Immature natural killer cell (primary cell): ENCODE data around the gene REEP3. TPM values are rescaled to one million over a fixed set of nuclear protein-coding genes. Genes with fewer than 3 reads are reported as not detected.

Experiments
- DNase-seq, 3 donors: peaks; one replicate each; pipeline ENCODE4 v3.0.0; 2022; ENCODE audit warnings: mixed read lengths in 1 of 3
- H3K27ac Mint-ChIP-seq, 6 donors: one replicate each; pipeline ENCODE4 v1.8.0; 2020; ENCODE audit warnings: mixed read lengths in 6 of 6, mild to moderate bottlenecking in 5 of 6, inconsistent platforms in 4 of 6, moderate library complexity in 3 of 6
- H3K27me3 Mint-ChIP-seq, 3 donors: one replicate each; pipeline ENCODE4 v1.8.0; 2020 to 2021; ENCODE audit warnings: low read depth in 3 of 3, mild to moderate bottlenecking in 3 of 3, mixed read lengths in 3 of 3, moderate library complexity in 3 of 3, inconsistent platforms in 1 of 3
- H3K36me3 Mint-ChIP-seq, 3 donors: one replicate each; pipeline ENCODE4 v1.8.0; 2020; ENCODE audit warnings: mixed read lengths in 3 of 3, inconsistent platforms in 2 of 3, mild to moderate bottlenecking in 2 of 3
- H3K4me1 Mint-ChIP-seq, 2 donors: one replicate each; pipeline ENCODE4 v1.8.0; 2020; ENCODE audit warnings: inconsistent platforms in 2 of 2, mild to moderate bottlenecking in 2 of 2, mixed read lengths in 2 of 2, moderate library complexity in 1 of 2
- H3K4me3 Mint-ChIP-seq, 5 donors: one replicate each; pipeline ENCODE4 v1.8.0; 2020; ENCODE audit warnings: mild to moderate bottlenecking in 5 of 5, mixed read lengths in 5 of 5, inconsistent platforms in 3 of 5, moderate library complexity in 3 of 5
- H3K9me3 Mint-ChIP-seq, 6 donors: one replicate each; pipeline ENCODE4 v1.8.0; 2020; ENCODE audit warnings: mild to moderate bottlenecking in 6 of 6, mixed read lengths in 6 of 6, inconsistent platforms in 4 of 6, moderate library complexity in 3 of 6
- polyA plus RNA-seq, 3 donors: library from polyadenylated mRNA; unstranded; fragments of 300-500 nt; fragmentation: Illumina TruSeq; gene quantifications; one replicate each; pipeline ENCODE4 v1.2.3, GENCODE V29; 2021

Gene REEP3
- polyA plus RNA-seq, 3 donors from 2014 or later = 4.1 to 8.2 (median 5.2) TPM

DNA sequence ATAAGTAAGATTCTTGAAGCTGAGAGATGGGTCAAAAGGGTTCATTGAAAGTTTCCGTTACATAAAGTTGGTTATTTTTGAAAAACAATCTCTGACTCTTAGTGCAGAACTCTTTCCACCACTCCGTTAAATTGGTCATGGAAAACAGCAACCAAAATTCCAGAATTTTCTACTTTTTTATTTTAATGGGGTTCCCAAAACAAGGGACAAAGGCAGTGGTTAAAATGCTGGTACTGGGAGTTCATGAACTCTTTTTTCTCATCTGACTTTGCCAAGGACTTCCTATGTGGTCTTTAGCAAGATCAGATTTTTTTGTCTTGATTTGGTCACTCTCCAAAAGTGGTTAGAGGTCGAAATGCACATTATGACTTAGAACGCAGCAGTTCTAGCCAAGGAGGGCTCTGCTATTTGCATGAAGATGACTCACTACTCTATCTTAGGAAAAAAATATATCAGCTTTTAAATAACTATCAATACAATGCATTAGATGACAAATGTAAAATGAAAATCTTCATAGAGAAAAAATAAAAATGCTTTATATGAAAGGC, 145.7 kb downstream of the REEP3 start:
- peaks cover 0 to 8% (median 0%) of the 10 kb centered on the region in 3 donors for H3K27me3 Mint-ChIP-seq
- DNase-seq = no peak
- H3K36me3 Mint-ChIP-seq = no peaks in the 10 kb centered on the region
- no peaks in the 10 kb centered on the region for H3K4me1 Mint-ChIP-seq
- H3K4me3 Mint-ChIP-seq = no peak overlapping the region
- H3K27ac Mint-ChIP-seq = no peak overlapping the region
- peaks cover 0 to under 1% (median 0%) of the 10 kb centered on the region in 6 donors for H3K9me3 Mint-ChIP-seq

DNA sequence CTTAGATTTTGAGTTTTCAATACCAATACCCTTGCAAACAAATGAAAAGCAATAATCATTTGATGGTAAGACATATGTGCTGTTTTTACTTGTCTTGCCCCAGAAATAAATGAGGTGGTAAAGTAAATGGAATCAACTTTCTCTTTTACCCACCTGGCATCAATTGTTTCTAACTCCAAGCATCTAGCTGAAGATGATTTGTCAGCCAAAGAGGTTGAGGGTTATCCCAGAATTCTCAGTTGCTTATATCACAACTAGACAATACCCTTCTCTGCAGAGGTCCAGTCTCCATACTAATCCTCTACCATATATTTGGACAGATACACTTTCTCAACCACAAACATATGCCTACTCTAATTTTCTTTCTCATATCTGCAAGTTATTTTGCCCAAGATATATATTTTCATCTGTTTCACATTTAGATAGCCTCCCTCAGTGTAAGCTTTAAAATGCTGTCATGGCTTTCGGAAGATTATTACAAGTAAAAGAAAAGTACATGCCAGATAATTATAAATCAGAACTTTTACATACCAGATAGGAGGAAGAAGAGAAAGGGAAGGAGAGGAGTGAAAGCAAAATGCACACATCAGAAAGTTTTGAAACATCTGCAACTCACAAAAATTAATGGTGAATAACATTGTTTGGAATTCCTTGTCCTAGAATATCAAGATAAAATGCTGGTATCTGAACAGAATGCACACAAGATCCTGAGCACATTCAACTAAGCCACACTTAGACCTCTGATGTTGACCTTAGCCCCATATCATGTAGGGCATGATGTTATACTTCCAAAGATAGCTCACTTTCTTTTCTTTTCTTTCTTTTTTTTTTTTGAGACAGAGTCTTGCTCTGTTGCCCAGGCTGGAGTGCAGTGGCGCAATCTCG, 146.6 kb downstream of the REEP3 start:
- peaks cover 0 to 10% (median 0%) of the 10 kb centered on the region in 3 donors for H3K27me3 Mint-ChIP-seq
- H3K4me1 Mint-ChIP-seq = no peaks in the 10 kb centered on the region
- H3K27ac Mint-ChIP-seq = no peak overlapping the region
- no peak for DNase-seq
- no peak overlapping the region for H3K4me3 Mint-ChIP-seq
- no peaks in the 10 kb centered on the region for H3K36me3 Mint-ChIP-seq
- no peaks in the 10 kb centered on the region for H3K9me3 Mint-ChIP-seq

GRCh38 chr10:63670291-63670898, 149.2 kb downstream of the REEP3 start:
- no peak overlapping the region for H3K4me3 Mint-ChIP-seq

GRCh38 chr10:63671317-63671937, 150.2 kb downstream of the REEP3 start:
- no peak for DNase-seq
- Mint-ChIP-seq H3K36me3 (no peaks in the 10 kb centered on the region), H3K9me3 (no peaks in the 10 kb centered on the region), H3K27ac (no peak overlapping the region), H3K4me3 (no peak overlapping the region), H3K27me3 (peaks cover 0 to 13% (median 0%) of the 10 kb centered on the region in 3 donors), H3K4me1 (no peaks in the 10 kb centered on the region)

More at GRCh38 chr10:63670291-63670898, 149.2 kb downstream of the REEP3 start:
- no peak overlapping the region for H3K27ac Mint-ChIP-seq
- H3K4me1 Mint-ChIP-seq = no peaks in the 10 kb centered on the region
- no peaks in the 10 kb centered on the region for H3K36me3 Mint-ChIP-seq
- no peaks in the 10 kb centered on the region for H3K9me3 Mint-ChIP-seq
- no peak for DNase-seq
- peaks cover 0 to 13% (median 0%) of the 10 kb centered on the region in 3 donors for H3K27me3 Mint-ChIP-seq

GRCh38 chr10:63672491-63672890, 151.3 kb downstream of the REEP3 start:
- H3K4me1 Mint-ChIP-seq = no peaks in the 10 kb centered on the region
- H3K27ac Mint-ChIP-seq = peak overlapping the region in 1 of 6 donors; percentile 69
- H3K36me3 Mint-ChIP-seq = no peaks in the 10 kb centered on the region
- H3K9me3 Mint-ChIP-seq = no peaks in the 10 kb centered on the region
- peaks cover 0 to 11% (median 0%) of the 10 kb centered on the region in 3 donors for H3K27me3 Mint-ChIP-seq
- DNase-seq = no peak
- H3K4me3 Mint-ChIP-seq = no peak overlapping the region

DNA sequence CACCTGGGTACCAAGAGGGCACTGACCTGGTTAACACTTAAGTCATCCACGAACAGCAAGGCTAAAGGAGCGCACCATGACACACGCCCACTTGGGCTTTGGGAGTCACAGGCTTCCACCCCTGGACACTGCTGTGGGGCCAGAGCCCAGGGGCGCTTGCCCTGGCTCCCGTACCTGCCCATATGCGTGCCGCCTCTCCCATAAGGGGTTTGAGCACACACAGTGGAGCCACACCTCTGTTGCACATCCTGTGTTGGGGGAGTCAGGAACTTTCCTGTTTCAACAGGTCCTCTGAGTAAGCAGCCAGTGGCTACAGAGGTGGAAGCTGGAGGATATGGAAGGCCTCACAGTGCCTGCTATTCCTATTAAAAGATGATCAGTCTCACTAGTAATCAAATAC, 152.0 kb downstream of the REEP3 start:
- Mint-ChIP-seq H3K9me3 (no peaks in the 10 kb centered on the region), H3K4me1 (no peaks in the 10 kb centered on the region), H3K27ac (no peak overlapping the region), H3K27me3 (peaks cover 0 to 11% (median 4%) of the 10 kb centered on the region in 3 donors), H3K4me3 (no peak overlapping the region), H3K36me3 (no peaks in the 10 kb centered on the region)
- DNase-seq = no peak

- Mint-ChIP-seq H3K9me3 (no peaks in the 10 kb centered on the region), H3K36me3 (no peaks in the 10 kb centered on the region), H3K4me3 (no peak overlapping the region), H3K4me1 (no peaks in the 10 kb centered on the region), H3K27ac (no peak overlapping the region), H3K27me3 (peaks cover 0 to 11% (median 4%) of the 10 kb centered on the region in 3 donors)
- no peak for DNase-seq
Observed at GRCh38 chr10:63673846-63674245, 152.6 kb downstream of the REEP3 start.

Other genes starting within 250 kb of the REEP3 start
- gene JMJD1C, start 55.4 kb upstream of the REEP3 start, polyA plus RNA-seq = 10 to 100 TPM; 13.4 to 37.4 (median 16.0) TPM